H1 (cell line): Measurements from ENCODE around the gene CES3. TPM values are rescaled to one million over a fixed set of nuclear protein-coding genes. Genes with fewer than 3 reads are reported as not detected.

Experiments used
- CBX5 ChIP-seq: fragments of 300-800, 300-1000 bp; sonication (generic); IDR thresholded peaks from 2 replicates; pipeline ENCODE4 v1.7.1; 2016; ENCODE audit warnings: antibody characterized with exemption, low read length, low read depth
- RBBP5 ChIP-seq: IDR thresholded peaks from 2 replicates; pipeline ENCODE4 v1.7.1; 2012; ENCODE audit warnings: low read depth, mild to moderate bottlenecking, inconsistent platforms, low read length, moderate library complexity, borderline replicate concordance
- SAP30 ChIP-seq: fragments of 300-600 bp; sonication (generic); IDR thresholded peaks from 2 replicates; pipeline ENCODE4 v1.7.1; 2012; ENCODE audit warnings: low read length, moderate library complexity, mild to moderate bottlenecking, inconsistent platforms; ENCODE audit not compliant: insufficient read depth, insufficient replicate concordance
- TAF7 ChIP-seq: optimal IDR thresholded peaks from 2 replicates; pipeline ENCODE3; 2011; ENCODE audit warnings: low read depth, mild to moderate bottlenecking, inconsistent platforms, low read length, moderate library complexity, borderline replicate concordance
- polyA plus RNA-seq, 7 experiments: library from polyadenylated mRNA; depleted of rRNA in 3 of 7; stranded (reverse) in 5 of 7; unstranded in 2 of 7; fragments of >200 nt in 5 of 7; fragments of 200-250 nt in 2 of 7; gene quantifications; 1 replicate in 5 of 7; 2 replicates in 1 of 7; 4 replicates in 1 of 7; pipeline versions ENCODE4 v1.2.1 to v1.2.3, GENCODE V29; 2011 to 2013; ENCODE audit warnings: missing spikeins in 2 of 7, mixed read lengths in 2 of 7
- total RNA-seq: library from RNA; stranded (reverse); fragmentation: NEBNext Ultra II Directional; extraction: Animal tissue kit (Norgen Biotek cat#: 25700); gene quantifications from 2 replicates; pipeline ENCODE4 v1.2.1, GENCODE V29; 2021

The CES3 gene
- total and polyA plus RNA-seq, 2 of the 8 experiments (the other 6 are each of a cell fraction or from before 2014, with no cell fraction given): 1.6 to 2.2 TPM

DNA sequence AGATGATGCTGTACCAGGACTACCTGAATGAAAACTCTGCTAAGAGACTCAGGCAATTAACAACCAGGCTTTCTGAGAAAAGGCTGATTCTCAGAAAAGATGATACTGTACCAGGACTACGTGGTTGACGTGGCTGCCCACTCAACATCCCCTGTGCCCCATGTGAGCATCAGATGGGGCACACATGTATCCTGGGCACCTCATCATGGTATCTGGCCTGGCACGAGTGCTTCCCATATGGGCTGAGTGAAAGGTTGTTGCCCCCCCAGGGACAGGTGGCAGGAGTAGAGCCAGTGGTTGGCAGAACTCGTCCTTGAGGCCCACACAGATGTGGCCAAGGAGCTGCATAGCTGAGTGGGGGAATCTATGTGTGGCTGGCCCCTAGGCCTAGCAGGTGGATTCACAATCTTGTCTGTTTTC lies 23.8 kb downstream of the CES3 start (continued):
- TF ChIP-seq CBX5: no peak
- no peak for TF ChIP-seq RBBP5
- no peak for TF ChIP-seq TAF7
- TF ChIP-seq SAP30: no peak
